ENCODE data around the gene IL17RC. TPM values are rescaled to one million over a fixed set of nuclear protein-coding genes. Genes with fewer than 3 reads are reported as not detected.

Gene IL17RC
- total RNA-seq, 2 experiments from 2014 or later, result 0.23 to 0.73 TPM

DNA sequence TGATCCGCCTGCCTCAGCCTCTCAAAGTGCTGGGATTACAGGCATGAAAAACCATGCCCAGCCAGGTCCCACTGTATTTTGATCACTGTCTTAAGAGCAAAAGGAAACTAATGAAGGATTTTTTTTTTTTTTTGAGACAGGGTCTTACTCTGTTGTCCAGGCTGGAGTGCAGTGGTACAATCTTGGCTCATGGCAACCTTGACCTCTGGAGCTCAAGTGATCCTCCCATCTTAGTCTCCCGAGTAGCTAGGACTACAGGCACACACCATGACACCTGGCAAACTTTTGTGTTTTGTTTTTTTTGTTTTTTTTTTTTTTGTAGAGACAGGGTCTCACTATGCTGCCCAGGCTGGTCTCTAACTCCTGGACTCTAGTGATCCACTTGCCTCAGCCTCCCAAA lies 63.4 kb downstream of the IL17RC start:
- ChIA-PET POLR2A (interaction anchor here (0.6 kb wide), 1 partner anchor 296 kb away, joined by 3 read pairs; no protein-coding TSS in a partner anchor), CTCF (ENCODE audit: unreplicated experiment) (no interaction called here)
- H3K9me3 ChIP-seq (ENCODE audit: low read length), result no peaks in the 10 kb centered on the region
- no peak overlapping the region for H3K4me2 ChIP-seq (ENCODE audit: low read length)
- H2AFZ ChIP-seq (ENCODE audit: low read length), result no peak overlapping the region
- H3K9me2 ChIP-seq (ENCODE audit: insufficient read depth, low read length), result no peaks in the 10 kb centered on the region
- DNase-seq (ENCODE audit: low spot score), result no peak
- no TSS peak for BruUV-seq (replicated peaks)
- H3K4me3 ChIP-seq (ENCODE audit: low read depth, low read length, poor library complexity, severe bottlenecking), result no peak overlapping the region
- no peaks in the 10 kb centered on the region for H4K20me1 ChIP-seq (ENCODE audit: insufficient read depth, low read length)
- peaks cover 29% of the 10 kb centered on the region for H3K79me2 ChIP-seq (ENCODE audit: insufficient read depth, low read depth, low read length)
- no peak overlapping the region for H3K27ac ChIP-seq (ENCODE audit: low read depth, low read length, poor library complexity, severe bottlenecking)
- intact Hi-C loops (cut with micrococcal nuclease; ENCODE audit: unreplicated experiment), result loop anchor here (10.0 kb wide), 1 partner anchor 245 kb away; no protein-coding TSS in a partner anchor
- peaks cover 5% of the 10 kb centered on the region for H3K4me1 ChIP-seq (ENCODE audit: insufficient read depth, low read length, poor library complexity, severe bottlenecking)
- TF ChIP-seq EZH2phosphoT487 (IDR thresholded peaks at IDR 0.05; ENCODE audit: borderline replicate concordance, low read depth, low read length), result no peak
- TF ChIP-seq, protein P1, sequence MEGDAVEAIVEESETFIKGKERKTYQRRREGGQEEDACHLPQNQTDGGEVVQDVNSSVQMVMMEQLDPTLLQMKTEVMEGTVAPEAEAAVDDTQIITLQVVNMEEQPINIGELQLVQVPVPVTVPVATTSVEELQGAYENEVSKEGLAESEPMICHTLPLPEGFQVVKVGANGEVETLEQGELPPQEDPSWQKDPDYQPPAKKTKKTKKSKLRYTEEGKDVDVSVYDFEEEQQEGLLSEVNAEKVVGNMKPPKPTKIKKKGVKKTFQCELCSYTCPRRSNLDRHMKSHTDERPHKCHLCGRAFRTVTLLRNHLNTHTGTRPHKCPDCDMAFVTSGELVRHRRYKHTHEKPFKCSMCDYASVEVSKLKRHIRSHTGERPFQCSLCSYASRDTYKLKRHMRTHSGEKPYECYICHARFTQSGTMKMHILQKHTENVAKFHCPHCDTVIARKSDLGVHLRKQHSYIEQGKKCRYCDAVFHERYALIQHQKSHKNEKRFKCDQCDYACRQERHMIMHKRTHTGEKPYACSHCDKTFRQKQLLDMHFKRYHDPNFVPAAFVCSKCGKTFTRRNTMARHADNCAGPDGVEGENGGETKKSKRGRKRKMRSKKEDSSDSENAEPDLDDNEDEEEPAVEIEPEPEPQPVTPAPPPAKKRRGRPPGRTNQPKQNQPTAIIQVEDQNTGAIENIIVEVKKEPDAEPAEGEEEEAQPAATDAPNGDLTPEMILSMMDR (conservative IDR thresholded peaks at IDR 0.05; ENCODE audit: low read length), result no peak
- peaks cover 64% of the 10 kb centered on the region for H3K36me3 ChIP-seq (ENCODE audit: insufficient read depth, low read length)

Small RNAs within 50 kb of the gene (small RNA-seq; reads per million reads assigned to genes)
- gene RNU6-882P, result not detected

Other genes starting within 250 kb of the IL17RC start
- 0.08 TPM in 1 of 2 replicates, not detected in the other for gene CPNE9, start 213.3 kb upstream of the IL17RC start, total RNA-seq (2014; rRNA removed; shearing (Covaris generic))
- 0.22 TPM in 1 of 2 replicates, not detected in the other for gene CPNE9, start 213.3 kb upstream of the IL17RC start, total RNA-seq (2022)
- 29.2 and 31.9 TPM in 2 replicates for gene BRPF1, start 185.4 kb upstream of the IL17RC start, total RNA-seq (2014; rRNA removed; shearing (Covaris generic))
- 31.5 and 35.5 TPM in 2 replicates for gene BRPF1, start 185.4 kb upstream of the IL17RC start, total RNA-seq (2022)
- 98.9 and 121 TPM in 2 replicates for gene OGG1, start 167.1 kb upstream of the IL17RC start, total RNA-seq (2014; rRNA removed; shearing (Covaris generic))
- 119 and 120 TPM in 2 replicates for gene OGG1, start 167.1 kb upstream of the IL17RC start, total RNA-seq (2022)
- not detected in 2 replicates for gene CAMK1, start 147.2 kb upstream of the IL17RC start, total RNA-seq (2014; rRNA removed; shearing (Covaris generic))
- not detected in 2 replicates for gene CAMK1, start 147.2 kb upstream of the IL17RC start, total RNA-seq (2022)
- 51.6 and 62.0 TPM in 2 replicates for gene TADA3, start 124.6 kb upstream of the IL17RC start, total RNA-seq (2014; rRNA removed; shearing (Covaris generic))
- gene TADA3, start 124.6 kb upstream of the IL17RC start, total RNA-seq (2022), result 56.4 and 58.5 TPM in 2 replicates
- gene ARPC4, start 124.0 kb upstream of the IL17RC start, total RNA-seq (2014; rRNA removed; shearing (Covaris generic)), result 89.8 and 99.5 TPM in 2 replicates
- 93.5 and 118 TPM in 2 replicates for gene ARPC4, start 124.0 kb upstream of the IL17RC start, total RNA-seq (2022)
- gene TTLL3, start 106.8 kb upstream of the IL17RC start, total RNA-seq (2014; rRNA removed; shearing (Covaris generic)), result 65.4 and 65.7 TPM in 2 replicates
- gene TTLL3, start 106.8 kb upstream of the IL17RC start, total RNA-seq (2022), result 127 and 136 TPM in 2 replicates
- gene RPUSD3, start 73.1 kb upstream of the IL17RC start, total RNA-seq (2014; rRNA removed; shearing (Covaris generic)), result 44.2 and 47.4 TPM in 2 replicates
- 59.2 and 65.2 TPM in 2 replicates for gene RPUSD3, start 73.1 kb upstream of the IL17RC start, total RNA-seq (2022)
- gene CIDEC, start 36.8 kb upstream of the IL17RC start, total RNA-seq (2014; rRNA removed; shearing (Covaris generic)), result not detected in 2 replicates
- gene CIDEC, start 36.8 kb upstream of the IL17RC start, total RNA-seq (2022), result not detected in 2 replicates
- gene JAGN1, start 26.5 kb upstream of the IL17RC start, total RNA-seq (2014; rRNA removed; shearing (Covaris generic)), result 20.4 and 21.0 TPM in 2 replicates
- 29.5 and 32.1 TPM in 2 replicates for gene JAGN1, start 26.5 kb upstream of the IL17RC start, total RNA-seq (2022)
- gene IL17RE, start 14.2 kb upstream of the IL17RC start, total RNA-seq (2014; rRNA removed; shearing (Covaris generic)), result 0.06 TPM in 1 of 2 replicates, not detected in the other
- gene IL17RE, start 14.2 kb upstream of the IL17RC start, total RNA-seq (2022), result 0.53 and 1.1 TPM in 2 replicates
- 23.4 and 28.6 TPM in 2 replicates for gene CRELD1, start 16.7 kb downstream of the IL17RC start, total RNA-seq (2014; rRNA removed; shearing (Covaris generic))
- gene CRELD1, start 16.7 kb downstream of the IL17RC start, total RNA-seq (2022), result 20.9 and 21.6 TPM in 2 replicates
- 1.4 and 2.1 TPM in 2 replicates for gene PRRT3, start 35.3 kb downstream of the IL17RC start, total RNA-seq (2014; rRNA removed; shearing (Covaris generic))
- gene PRRT3, start 35.3 kb downstream of the IL17RC start, total RNA-seq (2022), result 4.1 and 4.3 TPM in 2 replicates
- 16.1 and 30.6 TPM in 2 replicates for gene EMC3, start 69.7 kb downstream of the IL17RC start, total RNA-seq (2014; rRNA removed; shearing (Covaris generic))
- gene EMC3, start 69.7 kb downstream of the IL17RC start, total RNA-seq (2022), result 31.7 and 33.4 TPM in 2 replicates
- gene FANCD2, start 109.3 kb downstream of the IL17RC start, total RNA-seq (2014; rRNA removed; shearing (Covaris generic)), result 112 and 116 TPM in 2 replicates
- 130 and 134 TPM in 2 replicates for gene FANCD2, start 109.3 kb downstream of the IL17RC start, total RNA-seq (2022)
- not detected in 2 replicates for gene FANCD2OS, start 191.2 kb downstream of the IL17RC start, total RNA-seq (2014; rRNA removed; shearing (Covaris generic))
- gene FANCD2OS, start 191.2 kb downstream of the IL17RC start, total RNA-seq (2022), result not detected in 2 replicates
- 67.5 and 80.4 TPM in 2 replicates for gene BRK1, start 198.6 kb downstream of the IL17RC start, total RNA-seq (2014; rRNA removed; shearing (Covaris generic))
- 102 and 105 TPM in 2 replicates for gene BRK1, start 198.6 kb downstream of the IL17RC start, total RNA-seq (2022)
- 79.9 and 82.1 TPM in 2 replicates for gene VHL, start 224.7 kb downstream of the IL17RC start, total RNA-seq (2014; rRNA removed; shearing (Covaris generic))
- 123 and 132 TPM in 2 replicates for gene VHL, start 224.7 kb downstream of the IL17RC start, total RNA-seq (2022)
- gene IRAK2, start 247.8 kb downstream of the IL17RC start, total RNA-seq (2014; rRNA removed; shearing (Covaris generic)), result 1.1 and 1.4 TPM in 2 replicates
- 1.2 and 1.4 TPM in 2 replicates for gene IRAK2, start 247.8 kb downstream of the IL17RC start, total RNA-seq (2022)

Measured in OCI-LY7 (cell line).